A549 (cell line): Measurements from ENCODE around the gene TRAF3. TPM values are rescaled to one million over a fixed set of nuclear protein-coding genes. Genes with fewer than 3 reads are reported as not detected.

Experiments
- ATAC-seq, 2 experiments: fragments of 200-7000 bp in 1 of 2; fragments of >200 bp in 1 of 2; cut with Nextera tagmentation in 1 of 2; cut with Tn5 transposase in 1 of 2; 3 replicates each; pipeline versions ENCODE4 v1.8.0 to v1.9.1; 2018 to 2020; ENCODE audit warnings: mild to moderate bottlenecking in 1 of 2, moderate library complexity in 1 of 2
- CTCF ChIA-PET: fragments of 300-600 bp; sonication (Branson Sonifier 250); formaldehyde crosslinking; extraction: SDS; loops from one replicate; lab custom pipeline; 2021; ENCODE audit warnings: antibody characterized with exemption, inconsistent platforms; lab: Yijun Ruan, JAX
- POLR2A ChIA-PET: fragments of 350-600 bp; formaldehyde crosslinking; extraction: SDS; loops from one replicate; lab custom pipeline; 2021; ENCODE audit warnings: antibody characterized with exemption, inconsistent platforms; lab: Yijun Ruan, JAX
- DNase-seq, 2 experiments: peaks; one replicate each; pipeline versions ENCODE4 v3.0.0 to v3.0.0-alpha.2; 2011 to 2016; ENCODE audit warnings: low read depth in 1 of 2, low spot score in 1 of 2
- FAIRE-seq: peaks from 2 replicates; lab custom pipeline; 2011; peaks lifted over from hg19 to GRCh38; lab: Jason Lieb, UNC
- H3K27ac ChIP-seq, 2 experiments: fragments of >200 bp; sonication (Bioruptor Twin); formaldehyde crosslinking; 3 replicates each; pipeline ENCODE4 v1.5.1; 2016 to 2017
- H3K4me1 ChIP-seq: fragments of >200 bp; sonication (Bioruptor Twin); formaldehyde crosslinking; 3 replicates; pipeline ENCODE4 v1.6.1; 2016
- H3K4me2 ChIP-seq: fragments of >200 bp; sonication (Bioruptor Twin); formaldehyde crosslinking; 3 replicates; pipeline ENCODE4 v1.6.1; 2016
- H3K4me3 ChIP-seq: fragments of >200 bp; sonication (Bioruptor Twin); formaldehyde crosslinking; 3 replicates; pipeline ENCODE4 v1.5.1; 2016
- H3K9me3 ChIP-seq: fragments of >200 bp; sonication (Bioruptor Twin); formaldehyde crosslinking; 3 replicates; pipeline ENCODE4 v1.6.1; 2016
- CHD2 ChIP-seq: fragments of 150-350 bp; IDR thresholded peaks from 2 replicates; pipeline ENCODE4 v1.6.1; 2014; ENCODE audit warnings: low read length; ENCODE audit not compliant: partially characterized antibody
- CTCF ChIP-seq: fragments of >200 bp; sonication (Bioruptor Twin); formaldehyde crosslinking; IDR thresholded peaks from 3 replicates; pipeline ENCODE4 v1.5.1; 2016
- HDAC2 ChIP-seq: fragments of 200-600 bp; sonication (generic); IDR thresholded peaks from 2 replicates; pipeline ENCODE4 v1.6.1; 2016
- HMGXB4 ChIP-seq: fragments of 250-450 bp; sonication (Bioruptor Pico); IDR thresholded peaks from 2 replicates; pipeline ENCODE4 v1.5.0; 2021; ENCODE audit warnings: mild to moderate bottlenecking, moderate library complexity, borderline replicate concordance
- HOXB5 ChIP-seq: fragments of 250-450 bp; sonication (Bioruptor Pico); IDR thresholded peaks from 2 replicates; pipeline ENCODE4 v1.5.0; 2020; ENCODE audit warnings: mild to moderate bottlenecking, moderate library complexity
- JUN ChIP-seq, 2 experiments: fragments of >200 bp; sonication (Bioruptor Twin); formaldehyde crosslinking; IDR thresholded peaks; 2 replicates in 1 of 2; 3 replicates in 1 of 2; pipeline ENCODE4 v1.6.1; 2016 to 2017
- KDM1A ChIP-seq: fragments of 200-600 bp; sonication (generic); IDR thresholded peaks from 2 replicates; pipeline ENCODE4 v1.6.1; 2016; ENCODE audit warnings: low read depth, mild to moderate bottlenecking
- MYC ChIP-seq: IDR thresholded peaks from 2 replicates; pipeline ENCODE4 v1.6.1; 2012; ENCODE audit warnings: mild to moderate bottlenecking, inconsistent platforms, low read length, improper control_type of control experiment, borderline replicate concordance
- PBX3 ChIP-seq: IDR thresholded peaks from 2 replicates; pipeline ENCODE4 v1.6.1; 2012
- PHF8 ChIP-seq: fragments of 200-600 bp; sonication (generic); IDR thresholded peaks from 2 replicates; pipeline ENCODE4 v1.6.1; 2016; ENCODE audit warnings: low read depth, mild to moderate bottlenecking, antibody characterized with exemption, moderate library complexity, borderline replicate concordance
- POLR2A ChIP-seq: IDR thresholded peaks from 2 replicates; pipeline ENCODE4 v1.6.1; 2012; ENCODE audit warnings: mild to moderate bottlenecking, low read length
- POLR2AphosphoS2 ChIP-seq: conservative IDR thresholded peaks from 2 replicates; pipeline ENCODE4 v1.6.1; 2012; ENCODE audit warnings: low read length, improper control_type of control experiment, inconsistent platforms
- RCOR1 ChIP-seq: fragments of 150-350 bp; IDR thresholded peaks from 2 replicates; pipeline ENCODE4 v1.6.1; 2014; ENCODE audit warnings: antibody characterized with exemption, low read length, low read depth
- RFX5 ChIP-seq: fragments of 450-650 bp; IDR thresholded peaks from 2 replicates; pipeline ENCODE4 v1.7.1; 2014; ENCODE audit warnings: antibody characterized with exemption, mild to moderate bottlenecking, moderate library complexity
- RNF2 ChIP-seq: fragments of 200-600 bp; sonication (generic); IDR thresholded peaks from 2 replicates; pipeline ENCODE4 v1.6.1; 2016; ENCODE audit warnings: low read depth, mild to moderate bottlenecking, antibody characterized with exemption, moderate library complexity, borderline replicate concordance
- SREBF2 ChIP-seq: fragments of 450-650 bp; IDR thresholded peaks from 2 replicates; pipeline ENCODE4 v1.6.1; 2014; ENCODE audit warnings: mild to moderate bottlenecking, moderate library complexity
- USF2 ChIP-seq: fragments of 450-650 bp; IDR thresholded peaks from 2 replicates; pipeline ENCODE4 v1.6.1; 2014; ENCODE audit warnings: antibody characterized with exemption
- WGBS: methylation state at CpG from one replicate; pipeline ENCODE4 v1.1.6; 2017; ENCODE audit errors: missing lambda C conversion rate; 5-methylcytosine and 5-hydroxymethylcytosine counted together
- polyA plus RNA-seq, 4 experiments: library from polyadenylated mRNA; depleted of rRNA in 3 of 4; stranded (reverse); fragments of >200 nt; fragmentation: RNase III in 1 of 4; extraction: RNeasy Plus Mini Kit Qiagen cat#74134 plus additional on column Dnase treatment in 1 of 4; gene quantifications; 2 replicates in 3 of 4; 3 replicates in 1 of 4; pipeline ENCODE4 v1.2.3, GENCODE V29; 2011 to 2017
- TF ChIP-seq, protein P1 (sequence below): fragments of >200 bp; sonication (Bioruptor Twin); formaldehyde crosslinking; IDR thresholded peaks from 2 replicates; pipeline ENCODE4 v1.6.1; 2016
- TF ChIP-seq, protein P2 (sequence below): fragments of 200-600 bp; sonication (generic); IDR thresholded peaks from 2 replicates; pipeline ENCODE4 v1.6.1; 2016; ENCODE audit warnings: antibody characterized with exemption, mild to moderate bottlenecking, moderate library complexity

The TRAF3 gene
- polyA plus RNA-seq, 2 of the 4 experiments (the other 2 are of a cell fraction), result 20.2 to 25.5 TPM

GRCh38 chr14:102913341-102914211 is 136.3 kb downstream of the TRAF3 start (continued):
- TF ChIP-seq RFX5 (no peak), HMGXB4 (CRISPR knock-in tag) (no peak)

- Histone ChIP-seq H3K4me2 (no peak overlapping the region), H3K4me1 (no peaks in the 10 kb centered on the region), H3K4me3 (no peak overlapping the region), H3K27ac (no peak overlapping the region), H3K9me3 (no peaks in the 10 kb centered on the region)
- TF ChIP-seq RCOR1 (no peak), POLR2A (no peak), HOXB5 (CRISPR knock-in tag) (no peak), HDAC2 (no peak), PBX3 (no peak), PHF8 (no peak), KDM1A (no peak), USF2 (no peak), POLR2AphosphoS2 (no peak), SREBF2 (no peak), CHD2 (no peak), JUN (IDR thresholded peaks at IDR 0.05) (no peak), RNF2 (no peak), CTCF (no peak), MYC (no peak)
- TF ChIP-seq, protein P1, sequence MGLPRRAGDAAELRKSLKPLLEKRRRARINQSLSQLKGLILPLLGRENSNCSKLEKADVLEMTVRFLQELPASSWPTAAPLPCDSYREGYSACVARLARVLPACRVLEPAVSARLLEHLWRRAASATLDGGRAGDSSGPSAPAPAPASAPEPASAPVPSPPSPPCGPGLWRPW, result no peak
- TF ChIP-seq, protein P2, sequence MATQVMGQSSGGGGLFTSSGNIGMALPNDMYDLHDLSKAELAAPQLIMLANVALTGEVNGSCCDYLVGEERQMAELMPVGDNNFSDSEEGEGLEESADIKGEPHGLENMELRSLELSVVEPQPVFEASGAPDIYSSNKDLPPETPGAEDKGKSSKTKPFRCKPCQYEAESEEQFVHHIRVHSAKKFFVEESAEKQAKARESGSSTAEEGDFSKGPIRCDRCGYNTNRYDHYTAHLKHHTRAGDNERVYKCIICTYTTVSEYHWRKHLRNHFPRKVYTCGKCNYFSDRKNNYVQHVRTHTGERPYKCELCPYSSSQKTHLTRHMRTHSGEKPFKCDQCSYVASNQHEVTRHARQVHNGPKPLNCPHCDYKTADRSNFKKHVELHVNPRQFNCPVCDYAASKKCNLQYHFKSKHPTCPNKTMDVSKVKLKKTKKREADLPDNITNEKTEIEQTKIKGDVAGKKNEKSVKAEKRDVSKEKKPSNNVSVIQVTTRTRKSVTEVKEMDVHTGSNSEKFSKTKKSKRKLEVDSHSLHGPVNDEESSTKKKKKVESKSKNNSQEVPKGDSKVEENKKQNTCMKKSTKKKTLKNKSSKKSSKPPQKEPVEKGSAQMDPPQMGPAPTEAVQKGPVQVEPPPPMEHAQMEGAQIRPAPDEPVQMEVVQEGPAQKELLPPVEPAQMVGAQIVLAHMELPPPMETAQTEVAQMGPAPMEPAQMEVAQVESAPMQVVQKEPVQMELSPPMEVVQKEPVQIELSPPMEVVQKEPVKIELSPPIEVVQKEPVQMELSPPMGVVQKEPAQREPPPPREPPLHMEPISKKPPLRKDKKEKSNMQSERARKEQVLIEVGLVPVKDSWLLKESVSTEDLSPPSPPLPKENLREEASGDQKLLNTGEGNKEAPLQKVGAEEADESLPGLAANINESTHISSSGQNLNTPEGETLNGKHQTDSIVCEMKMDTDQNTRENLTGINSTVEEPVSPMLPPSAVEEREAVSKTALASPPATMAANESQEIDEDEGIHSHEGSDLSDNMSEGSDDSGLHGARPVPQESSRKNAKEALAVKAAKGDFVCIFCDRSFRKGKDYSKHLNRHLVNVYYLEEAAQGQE, result no peak
- FAIRE-seq (no peak), DNase-seq (no peak), ATAC-seq (no peak)
- 89% methylated on average over 18 of the region's 26 CpGs for WGBS
- ChIA-PET CTCF (interaction anchor here (0.6 to 2.0 kb wide), 2 partner anchors 220 to 438 kb away, joined by 3 to 9 read pairs; no protein-coding TSS in a partner anchor), POLR2A (no interaction called here)
These were observed 137.4 kb downstream of the TRAF3 start for GRCh38 chr14:102914474-102915291.
